ENCODE results near the gene KCNH1. TPM values are rescaled to one million over a fixed set of nuclear protein-coding genes. Genes with fewer than 3 reads are reported as not detected.

Gene KCNH1
- total and polyA plus RNA-seq, 2 of the 4 experiments (the other 2 are of a cell fraction), result 0.27 to 0.54 TPM

DNA sequence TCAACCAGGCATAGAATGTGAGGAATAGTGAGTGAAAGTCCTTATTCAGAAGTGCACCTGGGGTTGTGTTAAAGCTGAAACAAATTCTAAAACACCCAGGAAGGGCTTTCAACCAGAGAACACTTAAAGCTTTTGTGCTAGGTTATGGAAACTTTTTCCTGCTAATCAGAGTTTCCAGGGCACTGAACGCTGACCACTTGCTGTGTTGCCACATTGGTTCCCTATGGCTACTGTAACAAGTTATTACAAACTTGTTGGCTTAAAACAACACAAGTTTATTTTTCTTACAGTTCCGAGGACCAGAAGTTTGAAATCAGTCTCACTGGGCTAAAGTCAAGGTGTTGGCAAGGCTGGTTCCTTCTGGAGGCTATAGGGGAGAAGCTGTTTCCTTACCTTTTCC, 504.7 kb downstream of the KCNH1 start:
- Histone ChIP-seq H3K4ac (ENCODE audit: low read depth, low read length) (no peak overlapping the region), H2BK20ac (ENCODE audit: low read depth, low read length) (no peak overlapping the region), H3K9me1 (ENCODE audit: insufficient read depth, low read length) (no peaks in the 10 kb centered on the region; the same call in 1 of the 2 replicates), H3K18ac (ENCODE audit: low read depth, low read length) (no peak overlapping the region), H3K79me1 (ENCODE audit: low read depth in 1 of 2, low read length in 2 of 2) (no peaks in the 10 kb centered on the region), H3K27me3 (ENCODE audit: control insufficient read depth, insufficient read depth, low read length) (no peaks in the 10 kb centered on the region), H3K4me3 (ENCODE audit: insufficient read depth, low read depth, low read length) (no peak overlapping the region), H2AK5ac (ENCODE audit: low read depth, low read length) (no peak overlapping the region), H3K56ac (ENCODE audit: extremely low read depth, insufficient read depth, low read length) (no peak overlapping the region), H4K8ac (ENCODE audit: low read depth in 2 of 2, low read length in 2 of 2) (no peak overlapping the region), H3K23ac (ENCODE audit: low read depth, low read length) (no peak overlapping the region), H3K9ac (ENCODE audit: low read depth, low read length) (no peak overlapping the region), H2BK5ac (ENCODE audit: low read depth, low read length, poor library complexity, severe bottlenecking) (no peak overlapping the region), H2AK9ac (replicated peaks; ENCODE audit: low read depth, low read length, poor library complexity) (no peak overlapping the region), H3K27ac (ENCODE audit: insufficient read depth, low read length) (no peak overlapping the region), H3K14ac (replicated peaks; ENCODE audit: low read depth, low read length) (no peak overlapping the region), H3K4me1 (ENCODE audit: control insufficient read depth, insufficient read depth, low read length) (no peaks in the 10 kb centered on the region), H2BK15ac (ENCODE audit: low read depth, low read length) (no peak overlapping the region), H3K4me2 (ENCODE audit: low read depth, low read length) (no peak overlapping the region), H2BK120ac (ENCODE audit: low read depth, low read length) (no peak overlapping the region), H3K36me3 (ENCODE audit: control insufficient read depth, insufficient read depth, low read length) (no peaks in the 10 kb centered on the region), H2AFZ (replicated peaks; ENCODE audit: low read length, poor library complexity) (no peak overlapping the region), H4K5ac (ENCODE audit: low read depth, low read length) (no peak overlapping the region), H4K20me1 (ENCODE audit: insufficient read depth, low read length) (no peaks in the 10 kb centered on the region), H3K9me3 (ENCODE audit: control insufficient read depth, insufficient read depth, low read length) (no peaks in the 10 kb centered on the region), H4K91ac (ENCODE audit: insufficient read depth, low read depth, low read length) (no peak overlapping the region)
- in situ Hi-C loops (cut with MboI; ENCODE audit: low sequenced_read_pairs) (no loop called here), dilution Hi-C loops (cut with HindIII; ENCODE audit: low sequenced_read_pairs, unreplicated experiment) (no loop called here), intact Hi-C loops (cut with micrococcal nuclease) (no loop called here)
- no peak for DNase-seq
- BruUV-seq (replicated peaks), result no TSS peak
- WGBS, 2 experiments (ENCODE audit: extremely low coverage in 2 of 2, insufficient read length in 1 of 2), result 80% methylated on average over 1 of the region's 2 CpGs; no CpG with 5 or more reads in 1 of the 2 experiments
- TF ChIP-seq BHLHE40 (IDR thresholded peaks at IDR 0.05; ENCODE audit: low read depth, low read length) (no peak), POLR2A (IDR thresholded peaks at IDR 0.05; ENCODE audit: low read depth, low read length) (no peak), NFE2L2 (IDR thresholded peaks at IDR 0.05; ENCODE audit: low read depth, low read length) (no peak), SMC3 (IDR thresholded peaks at IDR 0.05; ENCODE audit: low read depth, low read length) (no peak), MAZ (IDR thresholded peaks at IDR 0.05; ENCODE audit: borderline replicate concordance, low read depth, low read length) (no peak), RAD21 (IDR thresholded peaks at IDR 0.05; ENCODE audit: low read length) (no peak), CHD1 (IDR thresholded peaks at IDR 0.05; ENCODE audit: low read depth, low read length) (no peak), RCOR1 (IDR thresholded peaks at IDR 0.05; ENCODE audit: insufficient replicate concordance, low read length) (no peak), MXI1 (IDR thresholded peaks at IDR 0.05; ENCODE audit: borderline replicate concordance, low read depth, low read length) (no peak), CEBPB (IDR thresholded peaks at IDR 0.05; ENCODE audit: low read depth, low read length) (no peak), MAFK (IDR thresholded peaks at IDR 0.05; ENCODE audit: low read depth, low read length) (no peak), RFX5 (IDR thresholded peaks at IDR 0.05; ENCODE audit: low read depth, low read length) (no peak), FOS (IDR thresholded peaks at IDR 0.05; ENCODE audit: low read depth, low read length) (no peak)
- TF ChIP-seq, protein P1, sequence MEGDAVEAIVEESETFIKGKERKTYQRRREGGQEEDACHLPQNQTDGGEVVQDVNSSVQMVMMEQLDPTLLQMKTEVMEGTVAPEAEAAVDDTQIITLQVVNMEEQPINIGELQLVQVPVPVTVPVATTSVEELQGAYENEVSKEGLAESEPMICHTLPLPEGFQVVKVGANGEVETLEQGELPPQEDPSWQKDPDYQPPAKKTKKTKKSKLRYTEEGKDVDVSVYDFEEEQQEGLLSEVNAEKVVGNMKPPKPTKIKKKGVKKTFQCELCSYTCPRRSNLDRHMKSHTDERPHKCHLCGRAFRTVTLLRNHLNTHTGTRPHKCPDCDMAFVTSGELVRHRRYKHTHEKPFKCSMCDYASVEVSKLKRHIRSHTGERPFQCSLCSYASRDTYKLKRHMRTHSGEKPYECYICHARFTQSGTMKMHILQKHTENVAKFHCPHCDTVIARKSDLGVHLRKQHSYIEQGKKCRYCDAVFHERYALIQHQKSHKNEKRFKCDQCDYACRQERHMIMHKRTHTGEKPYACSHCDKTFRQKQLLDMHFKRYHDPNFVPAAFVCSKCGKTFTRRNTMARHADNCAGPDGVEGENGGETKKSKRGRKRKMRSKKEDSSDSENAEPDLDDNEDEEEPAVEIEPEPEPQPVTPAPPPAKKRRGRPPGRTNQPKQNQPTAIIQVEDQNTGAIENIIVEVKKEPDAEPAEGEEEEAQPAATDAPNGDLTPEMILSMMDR (conservative IDR thresholded peaks at IDR 0.05; ENCODE audit: low read depth, low read length), result no peak
- TF ChIP-seq, protein P2, sequence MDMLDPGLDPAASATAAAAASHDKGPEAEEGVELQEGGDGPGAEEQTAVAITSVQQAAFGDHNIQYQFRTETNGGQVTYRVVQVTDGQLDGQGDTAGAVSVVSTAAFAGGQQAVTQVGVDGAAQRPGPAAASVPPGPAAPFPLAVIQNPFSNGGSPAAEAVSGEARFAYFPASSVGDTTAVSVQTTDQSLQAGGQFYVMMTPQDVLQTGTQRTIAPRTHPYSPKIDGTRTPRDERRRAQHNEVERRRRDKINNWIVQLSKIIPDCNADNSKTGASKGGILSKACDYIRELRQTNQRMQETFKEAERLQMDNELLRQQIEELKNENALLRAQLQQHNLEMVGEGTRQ (IDR thresholded peaks at IDR 0.05; ENCODE audit: low read depth, low read length), result no peak
- TF ChIP-seq, protein P3, sequence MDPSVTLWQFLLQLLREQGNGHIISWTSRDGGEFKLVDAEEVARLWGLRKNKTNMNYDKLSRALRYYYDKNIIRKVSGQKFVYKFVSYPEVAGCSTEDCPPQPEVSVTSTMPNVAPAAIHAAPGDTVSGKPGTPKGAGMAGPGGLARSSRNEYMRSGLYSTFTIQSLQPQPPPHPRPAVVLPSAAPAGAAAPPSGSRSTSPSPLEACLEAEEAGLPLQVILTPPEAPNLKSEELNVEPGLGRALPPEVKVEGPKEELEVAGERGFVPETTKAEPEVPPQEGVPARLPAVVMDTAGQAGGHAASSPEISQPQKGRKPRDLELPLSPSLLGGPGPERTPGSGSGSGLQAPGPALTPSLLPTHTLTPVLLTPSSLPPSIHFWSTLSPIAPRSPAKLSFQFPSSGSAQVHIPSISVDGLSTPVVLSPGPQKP (IDR thresholded peaks at IDR 0.05; ENCODE audit: borderline replicate concordance, low read depth, low read length), result no peak
- ChIA-PET CTCF (interaction anchor here (0.6 kb wide), 1 partner anchor 223 kb away, joined by 3 read pairs; no protein-coding TSS in a partner anchor), POLR2A (ENCODE audit: unreplicated experiment) (no interaction called here)
- ATAC-seq (ENCODE audit: low read depth), result no peak
